Uterus (tissue), 4 donors: ENCODE data around the gene ZNF469. TPM values are rescaled to one million over a fixed set of nuclear protein-coding genes. Genes with fewer than 3 reads are reported as not detected.

Source experiments
- DNase-seq, 2 donors: peaks; one replicate each; pipeline ENCODE4 v3.0.0-alpha.2; 2019 to 2020
- H3K27ac ChIP-seq, 2 donors: fragments of 200-600 bp; sonication (generic); 1 replicate in 1 of 2; 2 replicates in 1 of 2; pipeline ENCODE4 v1.5.1; 2016 to 2018
- H3K27me3 ChIP-seq, 2 donors: fragments of 200-600 bp; sonication (generic); one replicate each; pipeline ENCODE4 v1.5.1; 2018 to 2019; ENCODE audit warnings: control low read depth in 1 of 2
- H3K36me3 ChIP-seq, 2 donors: fragments of 200-600 bp; sonication (generic); one replicate each; pipeline ENCODE4 v1.5.1; 2019; ENCODE audit warnings: control low read depth in 1 of 2
- H3K4me1 ChIP-seq, 2 donors: fragments of 200-600 bp; sonication (generic); one replicate each; pipeline ENCODE4 v1.5.1; 2018 to 2019; ENCODE audit warnings: control low read depth in 1 of 2
- H3K4me3 ChIP-seq, 2 donors: fragments of 200-600 bp; sonication (generic); 1 replicate in 1 of 2; 2 replicates in 1 of 2; pipeline ENCODE4 v1.5.1; 2018 to 2019; ENCODE audit warnings: mild to moderate bottlenecking in 1 of 2
- H3K9me3 ChIP-seq, 2 donors: fragments of 200-600 bp; sonication (generic); one replicate each; pipeline ENCODE4 v1.5.1; 2019; ENCODE audit warnings: control low read depth in 1 of 2
- CTCF ChIP-seq, 4 experiments: fragments of 200-600 bp in 2 of 4; fragments of 450-650 bp in 2 of 4; sonication (generic) in 2 of 4; IDR thresholded peaks; one replicate each; pipeline ENCODE4 v1.5.1; 2016 to 2019; ENCODE audit warnings: antibody characterized with exemption in 4 of 4, mild to moderate bottlenecking in 2 of 4, moderate library complexity in 1 of 4
- POLR2A ChIP-seq, 2 donors: fragments of 450-650 bp; IDR thresholded peaks; one replicate each; pipeline ENCODE4 v1.6.1; 2016; ENCODE audit warnings: antibody characterized with exemption in 2 of 2, mild to moderate bottlenecking in 1 of 2, moderate library complexity in 1 of 2
- intact Hi-C: fragments of 100-400 bp; cut with DNase I; formaldehyde crosslinking; loops from one replicate; pipeline ENCODE4 v1.15.1; 2023; ENCODE audit warnings: low total_unique reads
- total RNA-seq, 4 donors: library from RNA; depleted of rRNA in 3 of 4; stranded (reverse); fragments of >200 nt in 3 of 4; gene quantifications; one replicate each; pipeline versions ENCODE4 v1.1.0 to v1.2.4, GENCODE V29; 2014 to 2023
- donor health status: DM: yes; HTN: yes; CAD: no.

ZNF469 gene
- total RNA-seq, 4 donors from 2014 or later = 0.51 to 7.9 (median 2.8) TPM; not detected in 1

DNA sequence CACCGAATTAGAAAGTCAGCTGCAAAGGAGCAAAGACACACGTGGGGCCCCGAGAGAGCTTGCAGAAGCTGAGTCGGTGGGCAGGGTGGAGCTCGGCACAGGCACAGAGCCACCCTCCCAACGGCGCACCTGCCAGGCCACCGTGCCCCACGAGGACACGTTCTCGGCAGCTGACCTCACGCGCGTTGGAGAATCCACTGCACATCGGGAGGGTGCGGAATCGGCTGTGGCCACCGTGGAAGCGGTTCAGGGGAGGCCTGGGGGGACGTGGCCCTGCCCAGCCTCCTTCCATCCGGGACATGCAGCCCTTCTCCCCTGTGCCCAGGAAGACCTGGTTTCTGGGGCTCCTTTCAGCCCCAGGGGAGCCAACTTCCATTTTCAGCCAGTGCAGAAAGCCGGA, 49.4 kb downstream of the ZNF469 start:
- Histone ChIP-seq H3K27ac (no peak overlapping the region), H3K4me1 (peaks cover 0 to 9% of the 10 kb centered on the region in 2 donors), H3K9me3 (no peaks in the 10 kb centered on the region), H3K4me3 (no peak overlapping the region), H3K27me3 (no peaks in the 10 kb centered on the region), H3K36me3 (no peaks in the 10 kb centered on the region)
- no peak for DNase-seq
- TF ChIP-seq POLR2A (IDR thresholded peaks at IDR 0.05) (no peak), CTCF (IDR thresholded peaks at IDR 0.05) (no peak)
- intact Hi-C loops = loop anchor here (10.0 kb wide), 1 partner anchor 237 kb away; no protein-coding TSS in a partner anchor

Other genes starting within 250 kb of the ZNF469 start
- gene ZFPM1, start 70.3 kb downstream of the ZNF469 start, total RNA-seq = 1 to 10 TPM in 2 of 4 donors, under 1 TPM in 2; under 0.01 to 6.9 (median 0.77) TPM
- gene ZC3H18, start 187.4 kb downstream of the ZNF469 start, total RNA-seq = 10 to 100 TPM in 2 of 4 donors, 1 to 10 TPM in 1, under 1 TPM in 1; 0.88 to 58.8 (median 9.5) TPM